ENCODE results near the gene SLC5A2.

The SLC5A2 gene

DNA sequence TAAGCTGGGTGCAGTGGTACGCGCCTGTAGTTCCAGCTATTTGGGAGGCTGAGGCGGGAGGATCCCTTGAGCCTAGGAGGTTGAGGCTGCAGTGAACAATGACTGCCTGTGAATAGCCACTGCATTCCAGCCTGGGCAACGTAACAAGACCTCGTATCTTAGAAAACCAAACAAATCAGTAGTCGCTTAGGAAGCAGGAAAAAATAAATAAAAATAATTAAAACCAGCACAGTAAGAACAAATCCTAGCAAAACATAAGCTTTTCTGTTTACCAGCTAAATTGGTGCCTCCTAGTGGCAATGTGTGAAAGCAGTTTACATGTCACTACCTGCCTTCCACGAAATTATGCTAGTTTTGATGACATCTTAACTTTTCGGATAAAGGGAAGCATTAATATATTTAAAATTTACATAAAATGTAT is 22.3 kb upstream of the SLC5A2 start:
- CTCF ChIA-PET = interaction anchor here (0.6 to 2.4 kb wide), 21 partner anchors 8 to 1072 kb away, joined by 3 to 13 read pairs (median 5); partner anchors contain the start of genes HSD3B7, ORAI3, SLC5A2 and ZNF843
- H3K4me1 ChIP-seq (ENCODE audit: control insufficient read depth, insufficient read depth, low read length) = 0 out of 2 replicates have a peak, but pooled peaks cover 3% of the 10 kb centered on the region
- POLR2A ChIA-PET = interaction anchor here (0.9 to 2.3 kb wide), 11 partner anchors 9 to 506 kb away, joined by 3 to 16 read pairs (median 3); partner anchors contain the start of genes FUS, KAT8, RUSF1 and TGFB1I1
- peak overlapping the region; percentile 59 for H3K27ac ChIP-seq (ENCODE audit: extremely low read depth, low read depth, low read length)
- no peaks in the 10 kb centered on the region for H3K9me3 ChIP-seq (ENCODE audit: control insufficient read depth, insufficient read depth, low read depth, low read length)
- H3K36me3 ChIP-seq (ENCODE audit: control insufficient read depth in 2 of 2, insufficient read depth in 1 of 2, low read length in 2 of 2) = peaks cover 0 to 51% of the 10 kb centered on the region in 2 experiments; a peak in 2 of 3 replicates
- no peak overlapping the region for H3K4me3 ChIP-seq (ENCODE audit: low read depth, low read length)
- TF ChIP-seq ZNF704 (tag by site-specific recombination; IDR thresholded peaks at IDR 0.05) (no peak), ZNF114 (tag by site-specific recombination; IDR thresholded peaks at IDR 0.05) (no peak), ZNF221 (tag by site-specific recombination; IDR thresholded peaks at IDR 0.05; ENCODE audit: borderline replicate concordance) (no peak), PBX3 (CRISPR knock-in tag; IDR thresholded peaks at IDR 0.05) (no peak), ZNF76 (tag by site-specific recombination; IDR thresholded peaks at IDR 0.05; ENCODE audit: borderline replicate concordance, low read depth) (no peak), ZNF830 (tag by site-specific recombination; IDR thresholded peaks at IDR 0.05; ENCODE audit: low read depth) (no peak), ZNF37A (tag by site-specific recombination; IDR thresholded peaks at IDR 0.05) (no peak), ZNF473 (tag by site-specific recombination; IDR thresholded peaks at IDR 0.05) (no peak), ZNF548 (tag by site-specific recombination; IDR thresholded peaks at IDR 0.05) (no peak), ZBTB20 (tag by site-specific recombination; IDR thresholded peaks at IDR 0.05) (no peak), ZNF112 (tag by site-specific recombination; IDR thresholded peaks at IDR 0.05) (no peak), ZNF654 (tag by site-specific recombination; IDR thresholded peaks at IDR 0.05; ENCODE audit: low read depth) (peak; percentile 36), ZNF747 (tag by site-specific recombination; IDR thresholded peaks at IDR 0.05) (no peak), SP7 (tag by site-specific recombination; IDR thresholded peaks at IDR 0.05) (no peak), ZNF664 (tag by site-specific recombination; IDR thresholded peaks at IDR 0.05) (peak; percentile 44; the same call in 1 of the 2 replicates), ZNF549 (tag by site-specific recombination; IDR thresholded peaks at IDR 0.05) (no peak), ZNF174 (tag by site-specific recombination; IDR thresholded peaks at IDR 0.05) (no peak), ZNF10 (tag by site-specific recombination; IDR thresholded peaks at IDR 0.05) (no peak), ZNF175 (tag by site-specific recombination; IDR thresholded peaks at IDR 0.05) (no peak), KLF7 (tag by site-specific recombination; IDR thresholded peaks at IDR 0.05; ENCODE audit: borderline replicate concordance) (no peak), TCF7L2 (IDR thresholded peaks at IDR 0.05; ENCODE audit: borderline replicate concordance, low read depth, low read length) (no peak), MYNN (tag by site-specific recombination; IDR thresholded peaks at IDR 0.05; ENCODE audit: borderline replicate concordance) (no peak), ZNF530 (tag by site-specific recombination; IDR thresholded peaks at IDR 0.05; ENCODE audit: low read depth) (no peak), ZNF624 (tag by site-specific recombination; IDR thresholded peaks at IDR 0.05) (no peak), ZNF16 (tag by site-specific recombination; IDR thresholded peaks at IDR 0.05; ENCODE audit: low read depth) (no peak), KLF16 (tag by site-specific recombination; IDR thresholded peaks at IDR 0.05) (no peak), ZNF426 (tag by site-specific recombination; IDR thresholded peaks at IDR 0.05) (no peak), SP3 (tag by site-specific recombination; IDR thresholded peaks at IDR 0.05) (no peak), FEZF1 (tag by site-specific recombination; IDR thresholded peaks at IDR 0.05) (no peak), ZNF623 (tag by site-specific recombination; IDR thresholded peaks at IDR 0.05) (no peak)
- TF ChIP-seq, protein P1, sequence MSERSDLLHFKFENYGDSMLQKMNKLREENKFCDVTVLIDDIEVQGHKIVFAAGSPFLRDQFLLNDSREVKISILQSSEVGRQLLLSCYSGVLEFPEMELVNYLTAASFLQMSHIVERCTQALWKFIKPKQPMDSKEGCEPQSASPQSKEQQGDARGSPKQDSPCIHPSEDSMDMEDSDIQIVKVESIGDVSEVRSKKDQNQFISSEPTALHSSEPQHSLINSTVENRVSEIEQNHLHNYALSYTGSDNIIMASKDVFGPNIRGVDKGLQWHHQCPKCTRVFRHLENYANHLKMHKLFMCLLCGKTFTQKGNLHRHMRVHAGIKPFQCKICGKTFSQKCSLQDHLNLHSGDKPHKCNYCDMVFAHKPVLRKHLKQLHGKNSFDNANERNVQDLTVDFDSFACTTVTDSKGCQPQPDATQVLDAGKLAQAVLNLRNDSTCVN (tag by site-specific recombination; optimal IDR thresholded peaks at IDR 0.05) = no peak
- TF ChIP-seq, protein P2, sequence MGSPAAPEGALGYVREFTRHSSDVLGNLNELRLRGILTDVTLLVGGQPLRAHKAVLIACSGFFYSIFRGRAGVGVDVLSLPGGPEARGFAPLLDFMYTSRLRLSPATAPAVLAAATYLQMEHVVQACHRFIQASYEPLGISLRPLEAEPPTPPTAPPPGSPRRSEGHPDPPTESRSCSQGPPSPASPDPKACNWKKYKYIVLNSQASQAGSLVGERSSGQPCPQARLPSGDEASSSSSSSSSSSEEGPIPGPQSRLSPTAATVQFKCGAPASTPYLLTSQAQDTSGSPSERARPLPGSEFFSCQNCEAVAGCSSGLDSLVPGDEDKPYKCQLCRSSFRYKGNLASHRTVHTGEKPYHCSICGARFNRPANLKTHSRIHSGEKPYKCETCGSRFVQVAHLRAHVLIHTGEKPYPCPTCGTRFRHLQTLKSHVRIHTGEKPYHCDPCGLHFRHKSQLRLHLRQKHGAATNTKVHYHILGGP (tag by site-specific recombination; IDR thresholded peaks at IDR 0.05) = no peak
- TF ChIP-seq, protein P3, sequence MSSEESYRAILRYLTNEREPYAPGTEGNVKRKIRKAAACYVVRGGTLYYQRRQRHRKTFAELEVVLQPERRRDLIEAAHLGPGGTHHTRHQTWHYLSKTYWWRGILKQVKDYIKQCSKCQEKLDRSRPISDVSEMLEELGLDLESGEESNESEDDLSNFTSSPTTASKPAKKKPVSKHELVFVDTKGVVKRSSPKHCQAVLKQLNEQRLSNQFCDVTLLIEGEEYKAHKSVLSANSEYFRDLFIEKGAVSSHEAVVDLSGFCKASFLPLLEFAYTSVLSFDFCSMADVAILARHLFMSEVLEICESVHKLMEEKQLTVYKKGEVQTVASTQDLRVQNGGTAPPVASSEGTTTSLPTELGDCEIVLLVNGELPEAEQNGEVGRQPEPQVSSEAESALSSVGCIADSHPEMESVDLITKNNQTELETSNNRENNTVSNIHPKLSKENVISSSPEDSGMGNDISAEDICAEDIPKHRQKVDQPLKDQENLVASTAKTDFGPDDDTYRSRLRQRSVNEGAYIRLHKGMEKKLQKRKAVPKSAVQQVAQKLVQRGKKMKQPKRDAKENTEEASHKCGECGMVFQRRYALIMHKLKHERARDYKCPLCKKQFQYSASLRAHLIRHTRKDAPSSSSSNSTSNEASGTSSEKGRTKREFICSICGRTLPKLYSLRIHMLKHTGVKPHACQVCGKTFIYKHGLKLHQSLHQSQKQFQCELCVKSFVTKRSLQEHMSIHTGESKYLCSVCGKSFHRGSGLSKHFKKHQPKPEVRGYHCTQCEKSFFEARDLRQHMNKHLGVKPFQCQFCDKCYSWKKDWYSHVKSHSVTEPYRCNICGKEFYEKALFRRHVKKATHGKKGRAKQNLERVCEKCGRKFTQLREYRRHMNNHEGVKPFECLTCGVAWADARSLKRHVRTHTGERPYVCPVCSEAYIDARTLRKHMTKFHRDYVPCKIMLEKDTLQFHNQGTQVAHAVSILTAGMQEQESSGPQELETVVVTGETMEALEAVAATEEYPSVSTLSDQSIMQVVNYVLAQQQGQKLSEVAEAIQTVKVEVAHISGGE (tag by site-specific recombination; conservative IDR thresholded peaks at IDR 0.05; ENCODE audit: low read depth) = no peak
